IMR-90 (cell line): ENCODE measurements around the gene TACC3. TPM values are rescaled to one million over a fixed set of nuclear protein-coding genes. Genes with fewer than 3 reads are reported as not detected.

Source experiments
- ATAC-seq: fragments of 200-7000 bp; cut with Tn5 transposase; 2 replicates; pipeline ENCODE4 v1.9.1; 2020; ENCODE audit warnings: low read depth, mild to moderate bottlenecking, moderate library complexity
- BruUV-seq: library from RNA; stranded (reverse); fragments of 400-500 nt; replicated peaks from 2 replicates; lab custom pipeline; 2021; lab: Mats Ljungman, UMichigan
- CTCF ChIA-PET: fragments of 300-600 bp; formaldehyde crosslinking; extraction: SDS; loops from one replicate; lab custom pipeline; 2021; ENCODE audit warnings: antibody characterized with exemption; lab: Yijun Ruan, JAX
- POLR2A ChIA-PET: fragments of 300-600 bp; sonication (Branson Sonifier 250); formaldehyde crosslinking; loops from one replicate; lab custom pipeline; 2022; ENCODE audit warnings: antibody characterized with exemption; ENCODE audit not compliant: unreplicated experiment; lab: Charles Lee
- DNase-seq: peaks from one replicate; pipeline ENCODE4 v3.0.0; 2013
- H2AFZ ChIP-seq: replicated peaks from 2 replicates; pipeline ENCODE3; 2013; ENCODE audit warnings: low read length, mild to moderate bottlenecking; ENCODE audit not compliant: poor library complexity
- H2AK5ac ChIP-seq: 2 replicates; pipeline ENCODE4 v1.6.1; 2013; ENCODE audit warnings: low read depth, low read length, inconsistent platforms
- H2AK9ac ChIP-seq: replicated peaks from 2 replicates; pipeline ENCODE3; 2013; ENCODE audit warnings: mild to moderate bottlenecking, low read depth, low read length, moderate library complexity; ENCODE audit not compliant: poor library complexity
- H2BK120ac ChIP-seq: 2 replicates; pipeline ENCODE4 v1.6.1; 2013; ENCODE audit warnings: low read depth, low read length, inconsistent platforms
- H2BK15ac ChIP-seq: 3 replicates; pipeline ENCODE4 v1.6.1; 2013; ENCODE audit warnings: low read depth, low read length, inconsistent platforms
- H2BK20ac ChIP-seq: 2 replicates; pipeline ENCODE4 v1.6.1; 2013; ENCODE audit warnings: low read depth, mild to moderate bottlenecking, inconsistent platforms, low read length, moderate library complexity
- H2BK5ac ChIP-seq: 2 replicates; pipeline ENCODE4 v1.6.1; 2013; ENCODE audit warnings: mild to moderate bottlenecking, low read depth, low read length, inconsistent platforms; ENCODE audit not compliant: poor library complexity, severe bottlenecking
- H3K14ac ChIP-seq: replicated peaks from 2 replicates; pipeline ENCODE4 v1.6.1; 2013; ENCODE audit warnings: low read depth, low read length, inconsistent platforms
- H3K18ac ChIP-seq: 2 replicates; pipeline ENCODE4 v1.6.1; 2013; ENCODE audit warnings: low read depth, low read length, control low read depth
- H3K23ac ChIP-seq: 2 replicates; pipeline ENCODE4 v1.6.1; 2013; ENCODE audit warnings: low read depth, low read length, inconsistent platforms
- H3K27ac ChIP-seq: 2 replicates; pipeline ENCODE4 v1.5.1; 2013; ENCODE audit warnings: mild to moderate bottlenecking, control low read depth, low read length; ENCODE audit not compliant: insufficient read depth
- H3K27me3 ChIP-seq: 2 replicates; pipeline ENCODE4 v1.6.1; 2013; ENCODE audit warnings: low read length; ENCODE audit not compliant: control insufficient read depth, insufficient read depth
- H3K36me3 ChIP-seq: 2 replicates; pipeline ENCODE4 v1.6.1; 2013; ENCODE audit warnings: low read length, mixed read lengths; ENCODE audit not compliant: control insufficient read depth, insufficient read depth
- H3K4ac ChIP-seq: 2 replicates; pipeline ENCODE4 v1.6.1; 2013; ENCODE audit warnings: low read depth, low read length, inconsistent platforms
- H3K4me1 ChIP-seq: 2 replicates; pipeline ENCODE4 v1.6.1; 2013; ENCODE audit warnings: low read length, mixed read lengths; ENCODE audit not compliant: control insufficient read depth, insufficient read depth
- H3K4me2 ChIP-seq: 2 replicates; pipeline ENCODE4 v1.6.1; 2013; ENCODE audit warnings: low read depth, mild to moderate bottlenecking, control low read depth, low read length, moderate library complexity
- H3K4me3 ChIP-seq: 2 replicates; pipeline ENCODE4 v1.5.1; 2013; ENCODE audit warnings: low read depth, mild to moderate bottlenecking, control low read depth, low read length, moderate library complexity; ENCODE audit not compliant: insufficient read depth
- H3K56ac ChIP-seq: 2 replicates; pipeline ENCODE4 v1.6.1; 2013; ENCODE audit warnings: low read length, inconsistent platforms; ENCODE audit not compliant: insufficient read depth; ENCODE audit errors: extremely low read depth
- H3K79me1 ChIP-seq, 2 experiments: 2 replicates each; pipeline ENCODE4 v1.6.1; 2013; ENCODE audit warnings: low read length in 2 of 2, inconsistent platforms in 1 of 2, low read depth in 1 of 2
- H3K9ac ChIP-seq: 2 replicates; pipeline ENCODE4 v1.6.1; 2013; ENCODE audit warnings: low read depth, low read length, control low read depth
- H3K9me1 ChIP-seq: 2 replicates; pipeline ENCODE4 v1.6.1; 2013; ENCODE audit warnings: low read length, inconsistent platforms; ENCODE audit not compliant: insufficient read depth
- H3K9me3 ChIP-seq: 2 replicates; pipeline ENCODE4 v1.6.1; 2013; ENCODE audit warnings: low read length; ENCODE audit not compliant: control insufficient read depth, insufficient read depth
- H4K20me1 ChIP-seq: 2 replicates; pipeline ENCODE4 v1.6.1; 2013; ENCODE audit warnings: low read length, inconsistent platforms; ENCODE audit not compliant: insufficient read depth
- H4K5ac ChIP-seq: 2 replicates; pipeline ENCODE4 v1.6.1; 2013; ENCODE audit warnings: mild to moderate bottlenecking, low read depth, low read length, control low read depth
- H4K8ac ChIP-seq, 2 experiments: 2 replicates each; pipeline ENCODE4 v1.6.1; 2013; ENCODE audit warnings: low read depth in 2 of 2, low read length in 2 of 2, control low read depth in 1 of 2, inconsistent platforms in 1 of 2
- H4K91ac ChIP-seq: 2 replicates; pipeline ENCODE4 v1.6.1; 2013; ENCODE audit warnings: low read depth, low read length, inconsistent platforms; ENCODE audit not compliant: insufficient read depth
- CTCF ChIP-seq: conservative IDR thresholded peaks from 2 replicates; pipeline ENCODE4 v1.5.1; 2012; ENCODE audit warnings: mild to moderate bottlenecking, low read depth, low read length, improper control_type of control experiment
- ELK1 ChIP-seq: fragments of 150-350 bp; IDR thresholded peaks from 2 replicates; pipeline ENCODE4 v1.6.1; 2016; ENCODE audit warnings: low read depth, mild to moderate bottlenecking, low read length, moderate library complexity, borderline replicate concordance
- FOS ChIP-seq: fragments of 150-350 bp; IDR thresholded peaks from 2 replicates; pipeline ENCODE4 v1.6.1; 2016; ENCODE audit warnings: low read depth, low read length
- MAFK ChIP-seq: IDR thresholded peaks from 2 replicates; pipeline ENCODE4 v1.6.1; 2012; ENCODE audit warnings: low read depth, low read length, improper control_type of control experiment
- RCOR1 ChIP-seq: IDR thresholded peaks from 2 replicates; pipeline ENCODE4 v1.6.1; 2012; ENCODE audit warnings: mild to moderate bottlenecking, low read length, improper control_type of control experiment; ENCODE audit not compliant: insufficient replicate concordance
- RFX5 ChIP-seq: IDR thresholded peaks from 2 replicates; pipeline ENCODE4 v1.8.0; 2012; ENCODE audit warnings: low read depth, mild to moderate bottlenecking, low read length, moderate library complexity
- WGBS, 2 experiments: methylation state at CpG; one replicate each; pipeline versions ENCODE4 v1.1.5 to v1.1.7; 2013; ENCODE audit warnings: missing lambda C conversion rate in 2 of 2; ENCODE audit not compliant: insufficient read length in 1 of 2; ENCODE audit errors: extremely low coverage in 2 of 2; 5-methylcytosine and 5-hydroxymethylcytosine counted together
- dilution Hi-C: fragments of 300-500 bp; cut with HindIII; formaldehyde crosslinking; loops from one replicate; pipeline ENCODE4 v1.14.3; 2018; ENCODE audit warnings: low sequenced_read_pairs; ENCODE audit not compliant: unreplicated experiment
- in situ Hi-C: fragments of 300-500 bp; cut with MboI; formaldehyde crosslinking; loops from 3 replicates; pipeline ENCODE4 v1.14.3; 2019; ENCODE audit warnings: low sequenced_read_pairs, inconsistent platforms, mixed read lengths
- intact Hi-C: fragments of 100-400 bp; cut with micrococcal nuclease; formaldehyde crosslinking; loops from 2 replicates; pipeline ENCODE4 v1.10.0; 2022
- polyA plus RNA-seq, 3 experiments: library from polyadenylated mRNA; depleted of rRNA; stranded (reverse); fragments of >200 nt; gene quantifications; 2 replicates each; pipeline ENCODE4 v1.2.3, GENCODE V29; 2012; ENCODE audit warnings: low replicate concordance in 1 of 3
- total RNA-seq: library from RNA; depleted of rRNA; stranded (reverse); fragments of >200 nt; gene quantifications from 2 replicates; pipeline ENCODE4 v1.2.3, GENCODE V29; 2012

TACC3 gene
- total and polyA plus RNA-seq, 2 of the 4 experiments (the other 2 are of a cell fraction): 15.1 to 49.7 TPM

- Histone ChIP-seq H2AK9ac (no peak overlapping the region), H3K4ac (no peak overlapping the region), H2AK5ac (no peak overlapping the region), H3K9me1 (no peaks in the 10 kb centered on the region), H3K36me3 (no peaks in the 10 kb centered on the region), H3K4me2 (no peak overlapping the region), H3K4me3 (no peak overlapping the region), H3K27me3 (peaks cover 2% of the 10 kb centered on the region; the same call in 1 of the 2 replicates), H3K9me3 (no peaks in the 10 kb centered on the region), H2BK5ac (no peak overlapping the region), H3K27ac (no peak overlapping the region), H4K8ac (no peak overlapping the region), H4K5ac (no peak overlapping the region), H3K18ac (no peak overlapping the region), H3K79me1 (no peaks in the 10 kb centered on the region), H2BK120ac (no peak overlapping the region), H2BK20ac (no peak overlapping the region), H3K14ac (no peak overlapping the region), H4K20me1 (no peaks in the 10 kb centered on the region; the same call in 1 of the 2 replicates), H2BK15ac (no peak overlapping the region), H3K56ac (no peak overlapping the region), H3K4me1 (no peaks in the 10 kb centered on the region; the same call in 1 of the 2 replicates), H3K23ac (no peak overlapping the region), H3K9ac (no peak overlapping the region), H4K91ac (no peak overlapping the region), H2AFZ (no peak overlapping the region)
- ChIA-PET POLR2A (no interaction called here), CTCF (no interaction called here)
- in situ Hi-C loops: no loop called here
- ATAC-seq (no peak), DNase-seq (no peak)
- 59% methylated on average over 11 of the region's 33 CpGs; no CpG with 5 or more reads in 1 of the 2 experiments for WGBS, 2 experiments
- no peak for TF ChIP-seq MAFK
- no peak for TF ChIP-seq RFX5
- no peak for TF ChIP-seq FOS
- TF ChIP-seq CTCF: no peak
- no peak for TF ChIP-seq RCOR1
- TF ChIP-seq ELK1: no peak
- BruUV-seq: no TSS peak
- intact Hi-C loops: no loop called here
- dilution Hi-C loops: no loop called here
Observed at GRCh38 chr4:1770245-1770644, 48.9 kb downstream of the TACC3 start.
